ENCODE measurements around the gene RNF152.
A peak's percentile ranks its signal among the peaks of the same experiment; 100 is the strongest.

RNF152 gene

GRCh38 chr18:61894751-61895524, 2.1 kb upstream of the RNF152 start:
- DNase-seq (ENCODE audit: low read depth), result no peak
- peak overlapping the region; percentile 77 for H3K4me3 ChIP-seq (ENCODE audit: low read depth, low read length)
- no peak for TF ChIP-seq CTCF (IDR thresholded peaks at IDR 0.05; ENCODE audit: insufficient read depth, low read depth, low read length, missing control alignments)

- peak; percentile 83 for DNase-seq (ENCODE audit: low read depth)
- peak; percentile 25 for TF ChIP-seq CTCF (IDR thresholded peaks at IDR 0.05; ENCODE audit: insufficient read depth, low read depth, low read length, missing control alignments)
- H3K4me3 ChIP-seq (ENCODE audit: low read depth, low read length), result peak overlapping the region; percentile 77
These were observed 1.4 kb upstream of the RNF152 start for GRCh38 chr18:61893971-61894750.

GRCh38 chr18:61893309-61893970, 633 bp upstream of the RNF152 start:
- peak overlapping the region; percentile 77 for H3K4me3 ChIP-seq (ENCODE audit: low read depth, low read length)
- no peak for TF ChIP-seq CTCF (IDR thresholded peaks at IDR 0.05; ENCODE audit: insufficient read depth, low read depth, low read length, missing control alignments)
- peak; percentile 51 for DNase-seq (ENCODE audit: low read depth)

GRCh38 chr18:61891894-61892293, 913 bp downstream of the RNF152 start:
- DNase-seq (ENCODE audit: low read depth), result no peak
- TF ChIP-seq CTCF (IDR thresholded peaks at IDR 0.05; ENCODE audit: insufficient read depth, low read depth, low read length, missing control alignments), result no peak
- no peak overlapping the region for H3K4me3 ChIP-seq (ENCODE audit: low read depth, low read length)

- TF ChIP-seq CTCF (IDR thresholded peaks at IDR 0.05; ENCODE audit: insufficient read depth, low read depth, low read length, missing control alignments), result no peak
- no peak overlapping the region for H3K4me3 ChIP-seq (ENCODE audit: low read depth, low read length)
- DNase-seq (ENCODE audit: low read depth), result no peak
These were observed 1.5 kb downstream of the RNF152 start for GRCh38 chr18:61891271-61891670.

GRCh38 chr18:61890344-61890743, 2.5 kb downstream of the RNF152 start:
- no peak overlapping the region for H3K4me3 ChIP-seq (ENCODE audit: low read depth, low read length)
- TF ChIP-seq CTCF (IDR thresholded peaks at IDR 0.05; ENCODE audit: insufficient read depth, low read depth, low read length, missing control alignments), result no peak
- no peak for DNase-seq (ENCODE audit: low read depth)
